ENCODE results near the gene PDS5A. TPM values are rescaled to one million over a fixed set of nuclear protein-coding genes. Genes with fewer than 3 reads are reported as not detected.
"Not testable (repeated sequence)": the region's sequence is repeated elsewhere in the genome, so short reads cannot be mapped to it uniquely, and the experiment has no call there.

PDS5A gene
- total RNA-seq, 1 donor from 2014 or later, result 65.8 TPM

DNA sequence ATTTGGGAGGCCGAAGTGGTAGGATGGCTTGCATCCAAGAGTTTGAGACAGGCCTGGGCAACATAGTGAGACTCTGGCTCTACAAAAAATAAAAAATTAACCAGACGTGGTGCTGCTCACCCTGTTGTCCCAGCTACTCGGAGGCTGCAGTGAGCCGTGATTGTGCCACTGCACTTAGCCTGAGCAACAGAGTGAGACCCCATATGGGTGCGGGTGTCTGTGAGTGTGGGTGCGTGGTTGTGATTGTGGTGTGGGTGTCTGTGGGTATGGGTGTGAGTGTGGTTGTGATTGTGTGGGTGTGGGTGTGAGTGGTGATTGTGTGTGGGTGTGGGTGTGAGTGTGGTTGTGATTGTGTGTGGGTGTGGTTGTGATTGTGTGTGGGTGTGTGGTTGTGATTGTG is 165.2 kb downstream of the PDS5A start:
- no peak for ATAC-seq
- DNase-seq (ENCODE audit: low spot score), result no peak
- intact Hi-C loops (cut with DNase I), result no loop called here

DNA sequence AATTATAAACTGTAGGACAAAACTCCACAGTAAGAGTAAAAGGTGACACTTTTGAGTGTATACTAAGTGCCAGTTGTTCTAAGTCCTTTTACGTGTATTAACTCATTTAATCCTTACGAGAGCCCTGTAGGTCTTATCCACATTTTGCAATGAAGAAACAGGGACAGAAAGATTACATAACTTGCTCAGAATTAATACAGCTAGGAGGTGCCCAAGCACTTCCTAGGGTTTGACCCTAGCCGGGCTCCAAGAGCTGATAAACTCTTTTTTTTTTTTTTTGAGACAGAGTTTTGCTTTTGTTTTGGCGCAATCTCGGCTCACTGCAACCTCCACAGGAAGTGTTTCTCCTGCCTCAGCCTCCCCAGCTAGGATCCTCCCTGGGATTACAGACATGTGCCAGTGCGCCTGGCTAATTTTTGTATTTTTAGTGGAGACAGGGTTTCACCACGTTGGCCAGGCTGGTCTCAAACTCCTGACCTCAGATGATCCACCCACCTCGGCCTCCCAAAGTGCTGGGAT is 169.4 kb downstream of the PDS5A start:
- intact Hi-C loops (cut with DNase I), result no loop called here
- ATAC-seq, result no peak
- DNase-seq (ENCODE audit: low spot score), result no peak

DNA sequence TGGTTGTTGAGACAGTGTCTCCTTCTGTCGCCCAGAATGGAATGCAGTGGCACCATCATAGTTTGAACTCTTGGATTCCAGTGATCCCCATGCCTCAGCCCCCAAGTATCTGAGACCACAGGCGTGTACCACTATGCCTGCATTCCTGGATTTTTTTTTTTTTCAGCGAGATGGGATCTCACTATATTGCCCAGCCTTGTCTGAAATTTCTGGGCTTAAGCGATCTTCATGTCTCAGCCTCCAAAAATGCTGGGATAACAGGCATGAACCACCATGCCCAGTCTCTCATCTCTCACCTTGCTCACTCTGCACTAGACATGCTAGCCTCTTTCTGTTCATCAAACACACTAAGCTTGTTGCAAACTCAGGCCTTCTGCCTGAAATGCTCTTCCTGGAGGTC is 175.7 kb downstream of the PDS5A start:
- no peak for ATAC-seq
- intact Hi-C loops (cut with DNase I), result no loop called here
- DNase-seq (ENCODE audit: low spot score), result no peak

DNA sequence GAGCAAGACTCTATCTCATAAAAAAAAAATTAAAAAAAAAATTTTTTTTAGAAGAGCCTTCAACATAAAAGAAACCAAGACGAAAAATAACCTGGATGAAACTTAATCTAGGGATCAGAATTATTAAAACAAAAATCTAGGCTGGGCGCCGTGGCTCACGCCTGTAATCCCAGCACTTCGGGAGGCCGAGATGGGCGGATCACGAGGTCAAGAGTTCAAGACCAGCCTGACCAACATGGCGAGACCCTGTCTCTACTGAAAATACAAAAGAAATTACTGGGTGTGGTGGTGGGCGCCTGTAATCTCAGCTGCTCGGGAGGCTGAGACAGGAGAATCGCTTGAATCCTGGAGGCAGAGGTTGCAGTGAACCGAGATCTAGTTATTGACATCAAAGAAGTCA is 184.7 kb downstream of the PDS5A start:
- DNase-seq (ENCODE audit: low spot score); intact Hi-C loops (cut with DNase I); ATAC-seq: not testable (repeated sequence)

DNA sequence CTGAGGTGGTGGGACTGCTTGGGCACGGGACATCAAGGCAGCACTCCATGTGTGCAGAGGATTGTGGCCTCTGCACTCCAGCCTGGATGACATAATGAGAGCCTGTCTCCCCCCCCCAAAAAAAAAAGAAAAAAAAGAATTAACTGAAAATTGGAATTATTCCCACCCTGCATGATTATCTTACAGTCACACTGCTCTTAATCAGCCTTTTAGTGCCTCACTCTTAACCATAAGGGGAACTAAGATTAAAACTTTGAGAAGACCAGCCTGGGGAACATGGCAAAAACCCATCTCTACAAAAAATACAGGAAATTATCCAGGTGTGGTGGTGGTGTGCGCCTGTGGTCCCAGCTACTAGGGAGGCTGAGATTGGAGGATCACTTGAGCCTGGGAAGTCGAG is 185.2 kb downstream of the PDS5A start:
- DNase-seq (ENCODE audit: low spot score), result no peak
- ATAC-seq, result no peak
- intact Hi-C loops (cut with DNase I), result no loop called here

DNA sequence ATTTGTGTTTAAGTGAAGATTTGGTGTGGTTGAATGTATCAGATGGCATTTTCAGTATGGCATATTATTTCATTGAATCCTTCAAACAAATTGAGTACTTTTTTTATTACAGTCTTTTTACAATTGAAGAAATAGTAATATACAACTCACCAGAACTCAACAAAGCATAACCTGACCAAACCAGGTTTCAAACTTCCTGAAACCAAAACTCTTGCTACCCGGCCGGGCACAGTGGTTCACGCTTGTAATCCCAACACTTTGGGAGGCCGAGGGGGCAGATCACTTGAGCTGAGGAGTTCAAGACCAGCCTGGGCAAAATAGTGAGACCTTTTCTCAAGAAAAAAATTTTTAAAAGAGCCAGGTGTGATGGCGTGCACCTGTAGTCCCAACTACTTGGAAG is 185.6 kb downstream of the PDS5A start:
- intact Hi-C loops (cut with DNase I), result no loop called here
- DNase-seq (ENCODE audit: low spot score), result no peak
- ATAC-seq, result no peak

DNA sequence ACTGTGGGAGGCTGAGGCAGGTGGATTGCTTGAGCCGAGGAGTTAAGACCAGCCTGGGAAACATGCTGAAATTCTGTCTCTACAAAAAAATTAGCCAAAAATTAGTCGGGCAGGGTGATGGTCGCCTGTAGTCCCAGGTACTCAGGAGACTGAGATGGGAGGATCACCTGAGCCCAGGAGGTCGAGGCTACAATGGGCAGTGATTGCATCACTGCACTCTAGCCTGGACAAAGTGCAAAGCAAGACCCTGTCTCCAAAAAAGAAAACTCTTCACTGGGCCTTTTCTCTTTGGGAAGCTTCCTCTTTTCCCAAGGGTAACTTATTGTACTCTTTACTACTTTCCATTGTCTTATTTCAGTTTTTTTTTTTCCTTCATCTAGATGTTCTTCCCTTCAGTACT is 190.9 kb downstream of the PDS5A start:
- DNase-seq (ENCODE audit: low spot score), result no peak
- intact Hi-C loops (cut with DNase I), result no loop called here
- ATAC-seq, result no peak

DNA sequence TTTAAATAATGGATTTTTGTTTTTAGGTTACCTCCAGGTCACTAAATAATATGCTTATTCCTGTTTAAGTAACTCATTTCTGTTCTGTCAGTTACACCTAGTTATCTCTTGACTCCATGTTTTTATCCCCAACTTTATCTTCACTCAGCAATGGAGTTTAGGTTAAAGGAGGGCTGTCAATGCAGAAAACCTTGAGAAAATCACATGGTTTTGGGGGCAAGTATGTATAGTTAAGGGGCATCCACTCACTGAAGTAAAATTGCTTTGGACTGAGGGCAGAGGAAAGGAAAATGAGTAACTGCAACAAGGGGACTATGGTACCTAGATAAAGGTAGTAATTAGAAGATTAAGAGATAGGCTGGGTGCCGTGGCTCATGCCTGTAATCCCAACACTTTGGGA is 192.6 kb downstream of the PDS5A start:
- intact Hi-C loops (cut with DNase I), result no loop called here
- no peak for DNase-seq (ENCODE audit: low spot score)
- ATAC-seq, result no peak

DNA sequence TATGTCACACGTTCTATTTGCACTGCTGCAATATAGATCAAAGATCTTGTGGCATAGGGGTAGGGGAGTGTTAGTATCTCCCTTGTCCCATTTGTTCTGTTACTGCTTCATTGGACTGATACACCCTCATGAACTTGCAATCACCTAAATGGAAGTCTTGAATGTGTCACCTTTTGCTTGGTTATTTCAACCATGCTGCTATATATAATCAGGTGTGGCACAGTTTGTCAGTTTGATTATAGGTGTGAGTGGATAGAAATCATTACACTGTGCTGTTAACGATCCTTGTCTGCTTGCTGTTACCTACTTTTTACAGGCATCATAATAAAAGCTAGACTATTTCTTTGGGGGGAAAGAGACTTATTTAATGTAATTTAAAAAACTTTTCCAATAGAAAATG is 195.7 kb downstream of the PDS5A start:
- ATAC-seq; intact Hi-C loops (cut with DNase I); DNase-seq (ENCODE audit: low spot score): not testable (repeated sequence)

Other genes starting within 250 kb of the PDS5A start
- 8.9 TPM for gene N4BP2, start 78.9 kb upstream of the PDS5A start, total RNA-seq
- gene RHOH, start 219.1 kb upstream of the PDS5A start, total RNA-seq, result 2.5 TPM

Measured in sciatic nerve (tissue), 2 donors.